H1 (cell line): ENCODE results near the gene ANAPC5. TPM values are rescaled to one million over a fixed set of nuclear protein-coding genes. Genes with fewer than 3 reads are reported as not detected.

ENCODE experiments used
- CTCF ChIA-PET: fragments of 300-600 bp; sonication (Branson Sonifier 250); formaldehyde crosslinking; loops from one replicate; lab custom pipeline; 2021; ENCODE audit not compliant: partially characterized antibody; lab: Charles Lee
- POLR2A ChIA-PET: fragments of 300-600 bp; sonication (Branson Sonifier 250); formaldehyde crosslinking; loops from one replicate; lab custom pipeline; 2021; ENCODE audit warnings: inconsistent platforms; ENCODE audit not compliant: partially characterized antibody; lab: Charles Lee
- DNase-seq, 2 experiments: peaks; one replicate each; pipeline versions ENCODE4 v3.0.0 to v3.0.0-alpha.2; 2010 to 2022; ENCODE audit warnings: low spot score in 2 of 2, low read depth in 1 of 2, mixed read lengths in 1 of 2
- FAIRE-seq: peaks from 2 replicates; lab custom pipeline; 2011; peaks lifted over from hg19 to GRCh38; lab: Jason Lieb, UNC
- H2AFZ ChIP-seq: 2 replicates; pipeline ENCODE4 v1.8.1; 2012; ENCODE audit warnings: low read length, inconsistent platforms
- H2AK5ac ChIP-seq: 2 replicates; pipeline ENCODE4 v1.6.1; 2013; ENCODE audit warnings: low read depth, low read length
- H2BK120ac ChIP-seq: replicated peaks from 2 replicates; pipeline ENCODE3; 2013; ENCODE audit warnings: low read depth, low read length, inconsistent platforms
- H2BK12ac ChIP-seq: 2 replicates; pipeline ENCODE4 v1.6.1; 2013; ENCODE audit warnings: low read depth, low read length
- H2BK15ac ChIP-seq: 2 replicates; pipeline ENCODE4 v1.6.1; 2013; ENCODE audit warnings: low read length
- H2BK20ac ChIP-seq: 2 replicates; pipeline ENCODE4 v1.6.1; 2013; ENCODE audit warnings: low read length
- H2BK5ac ChIP-seq: 2 replicates; pipeline ENCODE4 v1.6.1; 2013; ENCODE audit warnings: low read depth, low read length
- H3K14ac ChIP-seq: 2 replicates; pipeline ENCODE4 v1.6.1; 2013; ENCODE audit warnings: inconsistent platforms; ENCODE audit not compliant: insufficient read length
- H3K18ac ChIP-seq: 2 replicates; pipeline ENCODE4 v1.6.1; 2013; ENCODE audit warnings: low read length; ENCODE audit errors: extremely low read depth
- H3K23ac ChIP-seq: 2 replicates; pipeline ENCODE4 v1.6.1; 2013; ENCODE audit warnings: inconsistent platforms; ENCODE audit not compliant: insufficient read length
- H3K23me2 ChIP-seq: 2 replicates; pipeline ENCODE4 v1.6.1; 2013; ENCODE audit warnings: low read depth, low read length
- H3K27ac ChIP-seq: 2 replicates; pipeline ENCODE4 v1.6.1; 2011; ENCODE audit warnings: low read depth, low read length, inconsistent platforms
- H3K27me3 ChIP-seq, 4 experiments: replicated peaks in 1 of 4; 1 replicate in 1 of 4; 2 replicates in 3 of 4; pipeline versions ENCODE4 v1.6.1 to v1.8.1; 2011 to 2013; ENCODE audit warnings: low read length in 3 of 4, mild to moderate bottlenecking in 3 of 4, inconsistent platforms in 2 of 4, mixed read lengths in 2 of 4, moderate library complexity in 1 of 4; ENCODE audit not compliant: control insufficient read depth in 3 of 4, insufficient read depth in 3 of 4; ENCODE audit errors: extremely low read depth in 1 of 4
- H3K36me3 ChIP-seq, 4 experiments: 2 replicates each; pipeline versions ENCODE4 v1.6.1 to v1.8.1; 2011 to 2013; ENCODE audit warnings: mild to moderate bottlenecking in 4 of 4, low read length in 3 of 4, moderate library complexity in 2 of 4, control low read depth in 1 of 4, inconsistent platforms in 1 of 4; ENCODE audit not compliant: insufficient read depth in 4 of 4, control insufficient read depth in 2 of 4
- H3K4ac ChIP-seq: replicated peaks from 2 replicates; pipeline ENCODE3; 2013; ENCODE audit warnings: low read length, low read depth, mixed read lengths, inconsistent platforms; ENCODE audit not compliant: insufficient read length
- H3K4me1 ChIP-seq, 4 experiments: replicated peaks in 1 of 4; 1 replicate in 1 of 4; 2 replicates in 3 of 4; pipeline versions ENCODE4 v1.6.1 to v1.8.1; 2011 to 2013; ENCODE audit warnings: low read length in 3 of 4, inconsistent platforms in 2 of 4, mixed read lengths in 1 of 4; ENCODE audit not compliant: insufficient read depth in 4 of 4, control insufficient read depth in 3 of 4
- H3K4me2 ChIP-seq, 2 experiments: 2 replicates each; pipeline versions ENCODE4 v1.6.1 to v1.8.1; 2011 to 2013; ENCODE audit warnings: low read depth in 2 of 2, low read length in 2 of 2, control low read depth in 1 of 2, inconsistent platforms in 1 of 2, mild to moderate bottlenecking in 1 of 2; ENCODE audit not compliant: insufficient read depth in 1 of 2
- H3K4me3 ChIP-seq, 4 experiments: fragments of 200-600, 300-600 bp in 1 of 4; sonication (generic), shearing (Covaris generic), sonication (Bioruptor Twin) in 1 of 4; 2 replicates each; pipeline versions ENCODE4 v1.5.1 to v1.8.1; 2011 to 2016; ENCODE audit warnings: low read length in 4 of 4, low read depth in 3 of 4, control low read depth in 2 of 4, inconsistent platforms in 2 of 4, mild to moderate bottlenecking in 2 of 4, mixed read lengths in 1 of 4, moderate library complexity in 1 of 4; ENCODE audit not compliant: insufficient read depth in 2 of 4; ENCODE audit errors: extremely low read depth in 1 of 4
- H3K56ac ChIP-seq: replicated peaks from 2 replicates; pipeline ENCODE3; 2013; ENCODE audit warnings: low read depth, mild to moderate bottlenecking, mixed read lengths, low read length, inconsistent platforms; ENCODE audit not compliant: insufficient read length
- H3K79me1 ChIP-seq: 2 replicates; pipeline ENCODE4 v1.6.1; 2013; ENCODE audit warnings: low read depth, low read length, control low read depth
- H3K79me2 ChIP-seq, 2 experiments: 2 replicates each; pipeline versions ENCODE4 v1.6.1 to v1.8.1; 2012 to 2013; ENCODE audit warnings: low read length in 2 of 2, mild to moderate bottlenecking in 2 of 2, inconsistent platforms in 1 of 2; ENCODE audit not compliant: insufficient read depth in 2 of 2, control insufficient read depth in 1 of 2
- H3K9ac ChIP-seq, 4 experiments: replicated peaks in 1 of 4; 1 replicate in 1 of 4; 2 replicates in 3 of 4; pipeline versions ENCODE4 v1.6.1 to v1.8.1; 2011 to 2013; ENCODE audit warnings: low read depth in 3 of 4, low read length in 3 of 4, control low read depth in 2 of 4, mild to moderate bottlenecking in 2 of 4, moderate library complexity in 2 of 4, inconsistent platforms in 1 of 4; ENCODE audit errors: extremely low read depth in 1 of 4
- H3K9me3 ChIP-seq, 2 experiments: 2 replicates each; pipeline versions ENCODE4 v1.6.1 to v1.8.1; 2012 to 2013; ENCODE audit warnings: mild to moderate bottlenecking in 2 of 2, moderate library complexity in 2 of 2, control low read depth in 1 of 2, inconsistent platforms in 1 of 2, low read depth in 1 of 2, low read length in 1 of 2, mixed read lengths in 1 of 2; ENCODE audit not compliant: insufficient read depth in 2 of 2
- H4K20me1 ChIP-seq, 2 experiments: replicated peaks in 1 of 2; 2 replicates each; pipeline versions ENCODE3 to v1.8.1; 2011 to 2013; ENCODE audit warnings: inconsistent platforms in 2 of 2, low read length in 2 of 2, mild to moderate bottlenecking in 1 of 2; ENCODE audit not compliant: insufficient read depth in 2 of 2, control insufficient read depth in 1 of 2
- H4K5ac ChIP-seq: 2 replicates; pipeline ENCODE4 v1.6.1; 2013; ENCODE audit warnings: low read length, low read depth, mixed read lengths, inconsistent platforms; ENCODE audit not compliant: insufficient read length
- H4K8ac ChIP-seq: 2 replicates; pipeline ENCODE4 v1.8.0; 2013; ENCODE audit warnings: mild to moderate bottlenecking, moderate library complexity, low read length, inconsistent platforms; ENCODE audit not compliant: insufficient read depth; ENCODE audit errors: extremely low read depth
- H4K91ac ChIP-seq: replicated peaks from 2 replicates; pipeline ENCODE3; 2013; ENCODE audit warnings: low read length, mixed read lengths, inconsistent platforms; ENCODE audit not compliant: insufficient read length
- CBX5 ChIP-seq: fragments of 300-800, 300-1000 bp; sonication (generic); IDR thresholded peaks from 2 replicates; pipeline ENCODE4 v1.7.1; 2016; ENCODE audit warnings: antibody characterized with exemption, low read length, low read depth
- GTF2F1 ChIP-seq: IDR thresholded peaks from 2 replicates; pipeline ENCODE4 v1.6.1; 2012; ENCODE audit warnings: low read depth, low read length, improper control_type of control experiment, borderline replicate concordance
- JUN ChIP-seq: IDR thresholded peaks from 2 replicates; pipeline ENCODE4 v1.6.1; 2011; ENCODE audit warnings: low read depth, mild to moderate bottlenecking, improper control_type of control experiment, low read length
- NANOG ChIP-seq: IDR thresholded peaks from 2 replicates; pipeline ENCODE4 v1.6.1; 2011; ENCODE audit warnings: low read length, low read depth, mild to moderate bottlenecking, inconsistent platforms; ENCODE audit not compliant: insufficient read depth, poor library complexity, severe bottlenecking
- PHF8 ChIP-seq: fragments of 200-600 bp; sonication (generic); conservative IDR thresholded peaks from 2 replicates; pipeline ENCODE4 v1.7.1; 2012; ENCODE audit warnings: low read depth, mild to moderate bottlenecking, inconsistent platforms, low read length, moderate library complexity
- RAD21 ChIP-seq, 2 experiments: IDR thresholded peaks in 1 of 2; conservative IDR thresholded peaks in 1 of 2; 2 replicates each; pipeline ENCODE4 v1.6.1; 2011; ENCODE audit warnings: low read depth in 2 of 2, low read length in 2 of 2, improper control_type of control experiment in 1 of 2, inconsistent platforms in 1 of 2, mild to moderate bottlenecking in 1 of 2, moderate library complexity in 1 of 2
- SIX5 ChIP-seq: IDR thresholded peaks from 2 replicates; pipeline ENCODE4 v1.6.1; 2011; ENCODE audit warnings: mild to moderate bottlenecking, low read depth, low read length
- WGBS, 2 experiments: shearing (Covaris generic) in 1 of 2; methylation state at CpG; one replicate each; pipeline versions ENCODE4 v1.1.6 to v1.1.7; 2013 to 2015; ENCODE audit warnings: low lambda C conversion rate in 2 of 2, mixed read lengths in 2 of 2, inconsistent platforms in 1 of 2, low coverage in 1 of 2, missing lambda C conversion rate in 1 of 2; ENCODE audit not compliant: insufficient replicate concordance in 2 of 2, insufficient coverage in 1 of 2, insufficient read length in 1 of 2; ENCODE audit errors: extremely low coverage in 1 of 2, missing lambda C conversion rate in 1 of 2; 5-methylcytosine and 5-hydroxymethylcytosine counted together
- polyA plus RNA-seq, 7 experiments: library from polyadenylated mRNA; depleted of rRNA in 3 of 7; stranded (reverse) in 5 of 7; unstranded in 2 of 7; fragments of >200 nt in 5 of 7; fragments of 200-250 nt in 2 of 7; gene quantifications; 1 replicate in 5 of 7; 2 replicates in 1 of 7; 4 replicates in 1 of 7; pipeline versions ENCODE4 v1.2.1 to v1.2.3, GENCODE V29; 2011 to 2013; ENCODE audit warnings: missing spikeins in 2 of 7, mixed read lengths in 2 of 7
- total RNA-seq: library from RNA; stranded (reverse); fragmentation: NEBNext Ultra II Directional; extraction: Animal tissue kit (Norgen Biotek cat#: 25700); gene quantifications from 2 replicates; pipeline ENCODE4 v1.2.1, GENCODE V29; 2021

Gene ANAPC5
- total and polyA plus RNA-seq, 2 of the 8 experiments (the other 6 are each of a cell fraction or from before 2014, with no cell fraction given), result 103 to 127 TPM

DNA sequence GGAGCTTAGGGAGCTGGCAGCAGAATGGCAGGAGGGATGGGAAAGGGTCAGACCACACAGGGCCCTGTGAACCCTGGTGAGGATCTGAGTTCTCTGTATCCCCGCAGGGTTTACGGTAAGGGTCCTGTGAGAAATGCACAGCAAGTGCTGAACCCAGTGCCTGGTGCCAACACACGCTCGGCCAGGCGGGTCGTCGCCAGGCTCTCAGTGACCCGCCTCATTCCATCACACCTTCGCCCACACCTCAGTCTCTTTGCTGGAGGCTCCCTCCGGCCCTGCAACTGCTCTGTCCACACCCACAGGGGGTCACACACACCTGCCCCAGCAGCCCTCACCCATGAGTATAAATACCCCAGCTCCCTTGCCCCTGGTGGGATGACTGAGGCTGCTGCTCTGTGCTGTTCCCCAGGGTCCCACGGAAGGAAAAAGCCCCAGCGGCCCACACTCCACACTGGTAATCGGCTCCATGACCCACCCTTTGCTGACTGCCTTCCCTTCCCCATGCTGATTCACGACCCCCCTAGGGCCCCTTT is 78.8 kb downstream of the ANAPC5 start:
- Histone ChIP-seq H4K91ac (no peak overlapping the region), H3K27me3 (no peaks in the 10 kb centered on the region), H2BK20ac (no peak overlapping the region), H3K9me3 (no peaks in the 10 kb centered on the region), H2AFZ (no peak overlapping the region), H2BK120ac (no peak overlapping the region), H3K56ac (no peak overlapping the region), H2BK15ac (no peak overlapping the region), H3K18ac (no peak overlapping the region), H3K9ac (no peak overlapping the region), H3K36me3 (peaks cover 2 to 20% (median 6%) of the 10 kb centered on the region in 4 experiments; a peak in 5 of 8 replicates), H3K4me2 (no peak overlapping the region), H3K23ac (no peak overlapping the region), H3K79me1 (no peaks in the 10 kb centered on the region), H2BK12ac (no peak overlapping the region), H2BK5ac (no peak overlapping the region), H3K4me3 (no peak overlapping the region), H3K4ac (no peak overlapping the region), H3K4me1 (no peaks in the 10 kb centered on the region), H3K14ac (no peak overlapping the region), H4K5ac (no peak overlapping the region), H3K79me2 (no peaks in the 10 kb centered on the region; a peak in 1 of 4 replicates), H2AK5ac (no peak overlapping the region), H4K8ac (no peak overlapping the region), H4K20me1 (peaks cover 0 to 6% of the 10 kb centered on the region in 2 experiments), H3K23me2 (no peaks in the 10 kb centered on the region), H3K27ac (no peak overlapping the region)
- WGBS, 2 experiments, result 95% methylated on average over 10 of the region's 14 CpGs; no CpG with 5 or more reads in 1 of the 2 experiments
- POLR2A ChIA-PET, result interaction anchor here (1.3 kb wide), 1 partner anchor 12 kb away, joined by 3 read pairs; no protein-coding TSS in a partner anchor
- TF ChIP-seq RAD21 (IDR thresholded peaks at IDR 0.05 in 1 of 2, conservative IDR thresholded peaks at IDR 0.05 in 1 of 2; ENCODE audit: low read depth in 2 of 2, low read length in 2 of 2), result no peak
- TF ChIP-seq JUN, result no peak
- TF ChIP-seq CBX5, result no peak
- TF ChIP-seq NANOG, result no peak
- TF ChIP-seq SIX5, result no peak
- no peak for TF ChIP-seq GTF2F1
- no peak for TF ChIP-seq PHF8
- FAIRE-seq (no peak), DNase-seq (no peak)
- CTCF ChIA-PET, result interaction anchor here (0.6 kb wide), 1 partner anchor 637 kb away, joined by 3 read pairs; no protein-coding TSS in a partner anchor
